ENCODE results near the gene LY6G6F. TPM values are rescaled to one million over a fixed set of nuclear protein-coding genes. Genes with fewer than 3 reads are reported as not detected.

Gene LY6G6F, protein sequence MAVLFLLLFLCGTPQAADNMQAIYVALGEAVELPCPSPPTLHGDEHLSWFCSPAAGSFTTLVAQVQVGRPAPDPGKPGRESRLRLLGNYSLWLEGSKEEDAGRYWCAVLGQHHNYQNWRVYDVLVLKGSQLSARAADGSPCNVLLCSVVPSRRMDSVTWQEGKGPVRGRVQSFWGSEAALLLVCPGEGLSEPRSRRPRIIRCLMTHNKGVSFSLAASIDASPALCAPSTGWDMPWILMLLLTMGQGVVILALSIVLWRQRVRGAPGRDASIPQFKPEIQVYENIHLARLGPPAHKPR
- not detected for polyA plus RNA-seq (2013, experiment 1 of 2)
- polyA plus RNA-seq (2013, experiment 2 of 2): not detected

DNA sequence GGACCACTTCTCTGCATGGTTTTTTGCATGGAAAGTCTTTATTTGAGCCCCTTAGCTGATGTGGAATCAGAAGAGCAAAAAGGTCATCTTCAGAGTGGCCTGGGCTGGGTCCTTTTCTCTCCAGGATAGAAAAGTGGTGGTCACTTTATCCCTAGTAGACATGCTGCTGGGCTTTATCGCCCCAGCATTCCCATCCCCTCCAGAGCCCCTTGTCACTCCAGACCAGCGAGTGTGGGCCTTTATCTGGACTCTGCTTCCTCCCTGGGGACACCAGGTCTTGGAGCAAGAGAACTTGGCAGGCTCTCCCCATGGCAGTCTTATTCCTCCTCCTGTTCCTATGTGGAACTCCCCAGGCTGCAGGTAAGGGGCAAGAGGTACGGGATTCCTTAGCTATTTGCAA lies at the start of gene LY6G6F:
LY6G6F (plus strand) TSS at position 268 of the 400 bp plus-strand sequence; CDS start at position 309, 41 bp downstream.
- H3K4me1 ChIP-seq (ENCODE audit: control insufficient read depth, insufficient read depth, low read length, poor library complexity, severe bottlenecking): peaks cover 4% of the 10 kb centered on the region
- H3K4me3 ChIP-seq (ENCODE audit: extremely low read depth, insufficient read depth, low read length, poor library complexity, severe bottlenecking): no peak within 1 kb of the TSS
- no peak within 1 kb of the TSS for H3K27ac ChIP-seq (ENCODE audit: low read depth, low read length, severe bottlenecking)
- WGBS, 2 experiments (ENCODE audit: insufficient coverage in 2 of 2): 76% methylated on average over 2 of the region's 3 CpGs; no CpG with 5 or more reads in 1 of the 2 experiments
- no peaks in the 10 kb centered on the region for H3K9me3 ChIP-seq (ENCODE audit: control insufficient read depth, low read length)
- peaks cover 1% of the 10 kb centered on the region for H3K36me3 ChIP-seq (ENCODE audit: control insufficient read depth, insufficient read depth, low read length)

DNA sequence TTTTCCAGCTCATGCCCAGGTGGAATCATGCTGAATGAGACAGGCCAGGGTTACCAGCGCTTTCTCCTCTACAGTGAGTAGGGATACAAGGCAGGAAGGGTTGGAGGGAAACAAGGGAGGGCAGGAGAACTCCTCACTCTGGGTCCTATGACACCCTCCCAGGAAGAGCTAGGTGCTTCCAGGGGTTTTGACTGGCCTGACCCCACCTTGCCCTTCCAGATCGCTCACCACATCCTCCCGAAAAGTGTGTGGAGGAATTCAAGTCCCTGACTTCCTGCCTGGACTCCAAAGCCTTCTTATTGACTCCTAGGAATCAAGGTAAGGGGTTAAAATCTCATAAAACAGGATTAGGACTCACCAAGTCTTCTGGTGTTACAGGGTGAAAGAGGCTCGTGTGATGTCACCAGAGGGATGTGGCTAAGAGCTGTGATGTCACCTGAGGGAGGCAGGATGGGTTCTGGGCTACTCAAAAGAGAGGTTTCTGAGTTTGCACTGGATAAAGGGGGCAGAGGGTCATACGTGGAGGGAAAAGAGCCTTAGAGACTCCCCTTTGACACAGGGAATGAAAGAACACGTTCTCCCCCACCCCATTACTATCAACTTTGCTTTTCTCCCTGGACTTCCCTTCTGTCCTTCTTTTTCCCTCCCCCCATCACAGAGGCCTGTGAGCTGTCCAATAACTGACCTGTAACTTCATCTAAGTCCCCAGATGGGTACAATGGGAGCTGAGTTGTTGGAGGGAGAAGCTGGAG lies 49.1 kb upstream of the LY6G6F start:
- 80 to 96% methylated on average over 1 to 2 of the region's 6 CpGs for WGBS, 2 experiments (ENCODE audit: insufficient coverage in 2 of 2)
- Histone ChIP-seq H3K4me1 (ENCODE audit: control insufficient read depth, insufficient read depth, low read length, poor library complexity, severe bottlenecking) (peaks cover 17% of the 10 kb centered on the region), H3K4me3 (ENCODE audit: extremely low read depth, insufficient read depth, low read length, poor library complexity, severe bottlenecking) (no peak overlapping the region), H3K27ac (ENCODE audit: low read depth, low read length, severe bottlenecking) (no peak overlapping the region), H3K9me3 (ENCODE audit: control insufficient read depth, low read length) (no peaks in the 10 kb centered on the region), H3K36me3 (ENCODE audit: control insufficient read depth, insufficient read depth, low read length) (peaks cover 36% of the 10 kb centered on the region)

DNA sequence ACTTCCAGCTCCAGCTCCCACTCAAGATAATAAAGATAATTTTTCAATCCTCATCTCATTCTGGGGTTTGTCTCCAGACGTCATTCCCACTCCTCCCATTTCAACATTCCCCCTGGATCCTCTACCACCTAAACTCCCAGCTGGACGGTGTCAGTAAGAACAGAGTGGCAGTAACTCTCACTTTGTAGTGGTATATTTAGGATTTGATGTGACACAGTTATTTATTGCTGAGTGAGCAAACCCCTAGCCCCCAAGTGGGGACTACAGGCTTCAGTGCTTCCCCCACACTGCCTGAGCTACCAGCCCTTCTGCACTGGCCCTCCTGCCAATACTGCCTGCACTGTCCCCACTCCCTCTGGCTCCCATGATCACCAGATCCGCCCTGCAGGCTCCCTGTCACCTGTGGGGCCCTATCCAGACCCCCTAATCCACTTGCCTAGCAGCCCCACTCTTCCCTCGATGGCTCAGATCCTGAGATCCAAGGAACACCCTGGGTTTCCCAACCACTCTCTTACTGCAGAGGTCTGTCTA lies 48.4 kb upstream of the LY6G6F start:
- H3K27ac ChIP-seq (ENCODE audit: low read depth, low read length, severe bottlenecking): no peak overlapping the region
- H3K4me3 ChIP-seq (ENCODE audit: extremely low read depth, insufficient read depth, low read length, poor library complexity, severe bottlenecking): no peak overlapping the region
- no peaks in the 10 kb centered on the region for H3K9me3 ChIP-seq (ENCODE audit: control insufficient read depth, low read length)
- peaks cover 21% of the 10 kb centered on the region for H3K4me1 ChIP-seq (ENCODE audit: control insufficient read depth, insufficient read depth, low read length, poor library complexity, severe bottlenecking)
- WGBS, 2 experiments (ENCODE audit: insufficient coverage in 2 of 2): 83 to 100% methylated on average over 2 of the region's 4 CpGs
- H3K36me3 ChIP-seq (ENCODE audit: control insufficient read depth, insufficient read depth, low read length): peaks cover 42% of the 10 kb centered on the region

DNA sequence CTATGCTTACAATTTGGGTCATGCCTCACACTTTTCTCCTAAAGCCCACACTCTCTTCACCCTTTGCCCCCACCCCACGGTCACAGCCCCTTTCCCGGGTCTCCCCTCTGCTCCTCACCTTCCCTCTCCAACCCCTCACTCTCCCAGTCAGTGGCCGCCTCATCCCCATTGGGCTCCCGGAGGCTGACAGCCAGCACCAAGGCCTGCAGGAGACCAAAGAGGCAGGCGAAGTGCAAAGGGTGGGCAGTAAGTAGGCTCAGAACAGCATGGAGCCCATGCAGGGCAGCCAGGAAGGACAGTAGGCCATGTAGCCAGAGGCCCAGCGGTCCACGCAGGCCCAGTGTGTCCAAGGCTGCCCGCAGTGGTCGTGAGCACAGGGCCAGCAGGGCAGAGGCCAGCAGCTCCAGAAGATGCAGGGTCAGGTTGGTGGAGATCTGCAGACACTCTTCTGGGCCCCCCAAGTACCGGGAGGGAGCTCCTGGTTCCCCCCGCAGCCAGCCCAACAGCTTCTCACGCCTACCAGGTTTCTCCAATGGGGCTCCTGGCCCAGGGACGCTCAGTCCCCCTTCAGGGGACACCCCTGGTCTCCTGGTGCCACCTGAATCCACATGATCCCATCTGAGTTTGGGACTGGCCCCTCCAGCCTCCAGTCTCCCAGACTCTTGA lies 47.5 kb upstream of the LY6G6F start:
- Histone ChIP-seq H3K36me3 (ENCODE audit: control insufficient read depth, insufficient read depth, low read length) (peaks cover 48% of the 10 kb centered on the region), H3K9me3 (ENCODE audit: control insufficient read depth, low read length) (no peaks in the 10 kb centered on the region), H3K27ac (ENCODE audit: low read depth, low read length, severe bottlenecking) (no peak overlapping the region), H3K4me1 (ENCODE audit: control insufficient read depth, insufficient read depth, low read length, poor library complexity, severe bottlenecking) (peaks cover 26% of the 10 kb centered on the region), H3K4me3 (ENCODE audit: extremely low read depth, insufficient read depth, low read length, poor library complexity, severe bottlenecking) (peak overlapping the region; percentile 84)
- 95 to 100% methylated on average over 11 to 13 of the region's 13 CpGs for WGBS, 2 experiments (ENCODE audit: insufficient coverage in 2 of 2)

DNA sequence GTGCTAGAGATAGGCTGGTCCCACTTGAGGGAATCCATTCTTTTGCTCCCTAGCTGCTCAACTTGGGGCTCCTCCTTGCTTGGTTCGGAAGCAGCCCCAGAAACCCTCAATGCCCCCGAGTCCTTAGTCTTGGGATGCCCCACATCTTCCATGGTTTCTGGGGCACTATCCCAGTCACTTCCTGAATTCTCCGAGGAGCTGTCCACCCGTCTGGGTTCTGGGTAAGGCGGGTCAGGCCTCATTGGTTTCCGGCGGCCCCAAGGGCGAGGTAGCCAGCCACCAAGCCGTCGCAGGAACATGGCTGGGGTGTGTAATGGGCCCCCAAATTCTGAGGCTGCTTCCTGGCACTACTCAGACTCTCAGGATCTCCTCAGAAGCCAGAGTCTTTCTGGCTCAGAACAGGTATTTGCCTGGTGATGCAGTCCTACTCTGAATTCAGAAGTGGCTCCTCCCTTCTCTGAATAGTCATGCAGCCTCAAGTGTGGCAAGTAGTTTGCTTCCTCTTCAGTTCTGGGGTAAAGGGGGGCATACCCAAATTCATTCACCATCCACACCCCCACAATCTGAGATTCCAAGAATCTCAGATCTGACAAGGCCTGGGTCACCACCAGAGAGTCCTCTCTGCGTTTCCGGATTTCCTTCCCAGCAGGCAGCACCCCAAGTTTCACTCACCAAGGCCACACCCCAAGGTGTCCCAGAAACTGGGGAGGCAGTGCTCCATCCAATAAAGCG lies 46.9 kb upstream of the LY6G6F start:
- H3K36me3 ChIP-seq (ENCODE audit: control insufficient read depth, insufficient read depth, low read length): peaks cover 48% of the 10 kb centered on the region
- peak overlapping the region; percentile 84 for H3K4me3 ChIP-seq (ENCODE audit: extremely low read depth, insufficient read depth, low read length, poor library complexity, severe bottlenecking)
- H3K27ac ChIP-seq (ENCODE audit: low read depth, low read length, severe bottlenecking): peak overlapping the region; percentile 64
- WGBS, 2 experiments (ENCODE audit: insufficient coverage in 2 of 2): 62 to 64% methylated on average over 10 to 12 of the region's 13 CpGs
- H3K9me3 ChIP-seq (ENCODE audit: control insufficient read depth, low read length): no peaks in the 10 kb centered on the region
- peaks cover 29% of the 10 kb centered on the region for H3K4me1 ChIP-seq (ENCODE audit: control insufficient read depth, insufficient read depth, low read length, poor library complexity, severe bottlenecking)

DNA sequence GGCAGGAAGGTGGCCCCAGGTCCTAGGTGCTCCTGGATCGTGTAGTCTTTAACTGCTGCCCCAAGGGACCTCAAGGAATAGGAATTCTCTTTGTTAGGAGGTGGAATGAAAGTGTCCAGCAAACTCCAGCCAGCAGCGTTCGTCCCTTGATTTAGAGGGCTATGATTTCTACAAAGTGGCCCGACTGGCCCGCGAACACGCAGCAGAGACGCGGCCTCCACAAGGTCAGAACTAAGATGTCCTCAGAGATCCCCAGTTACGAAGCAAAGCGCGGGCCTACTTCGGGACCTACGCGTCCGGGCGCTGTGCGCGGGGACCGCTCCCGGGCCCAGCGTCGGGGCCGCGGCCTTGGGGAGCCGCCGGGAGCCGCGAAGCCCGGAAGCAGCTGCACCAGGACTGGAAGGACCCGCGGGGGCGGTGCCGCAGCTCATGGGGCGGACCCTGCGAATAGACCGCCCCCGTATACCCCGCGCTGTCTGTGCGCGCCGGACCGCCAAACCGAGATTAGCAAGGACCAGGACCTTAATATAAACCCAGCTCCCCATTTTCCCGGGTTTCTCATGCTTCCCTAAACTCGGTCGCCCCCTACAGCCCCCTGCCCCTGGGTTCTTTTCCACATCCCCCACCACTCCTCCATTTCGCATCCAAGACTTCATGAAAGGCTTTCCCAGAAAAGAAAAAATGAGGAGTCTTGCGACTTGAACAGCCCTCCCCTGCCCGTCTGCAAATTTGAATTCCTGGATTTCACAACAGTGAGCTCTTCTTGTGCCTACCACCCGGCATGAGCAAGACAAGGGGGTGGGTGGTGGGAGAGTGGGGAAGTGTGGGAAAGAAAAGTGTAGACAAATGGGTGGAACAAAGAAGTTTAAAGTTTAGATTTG lies 46.0 kb upstream of the LY6G6F start, which contains the start of gene C6orf47:
C6orf47 (minus strand) TSS at position 398 of the 881 bp plus-strand sequence. CDS start 831 bp downstream, outside the sequence.
- WGBS, 2 experiments (ENCODE audit: insufficient coverage in 2 of 2): 1% methylated on average over 50 of the region's 52 CpGs
- peak within 1 kb of the TSS; percentile 64 for H3K27ac ChIP-seq (ENCODE audit: low read depth, low read length, severe bottlenecking)
- H3K4me3 ChIP-seq (ENCODE audit: extremely low read depth, insufficient read depth, low read length, poor library complexity, severe bottlenecking): peak within 1 kb of the TSS; percentile 84
- H3K9me3 ChIP-seq (ENCODE audit: control insufficient read depth, low read length): no peaks in the 10 kb centered on the region
- H3K4me1 ChIP-seq (ENCODE audit: control insufficient read depth, insufficient read depth, low read length, poor library complexity, severe bottlenecking): peaks cover 29% of the 10 kb centered on the region
- peaks cover 48% of the 10 kb centered on the region for H3K36me3 ChIP-seq (ENCODE audit: control insufficient read depth, insufficient read depth, low read length)

DNA sequence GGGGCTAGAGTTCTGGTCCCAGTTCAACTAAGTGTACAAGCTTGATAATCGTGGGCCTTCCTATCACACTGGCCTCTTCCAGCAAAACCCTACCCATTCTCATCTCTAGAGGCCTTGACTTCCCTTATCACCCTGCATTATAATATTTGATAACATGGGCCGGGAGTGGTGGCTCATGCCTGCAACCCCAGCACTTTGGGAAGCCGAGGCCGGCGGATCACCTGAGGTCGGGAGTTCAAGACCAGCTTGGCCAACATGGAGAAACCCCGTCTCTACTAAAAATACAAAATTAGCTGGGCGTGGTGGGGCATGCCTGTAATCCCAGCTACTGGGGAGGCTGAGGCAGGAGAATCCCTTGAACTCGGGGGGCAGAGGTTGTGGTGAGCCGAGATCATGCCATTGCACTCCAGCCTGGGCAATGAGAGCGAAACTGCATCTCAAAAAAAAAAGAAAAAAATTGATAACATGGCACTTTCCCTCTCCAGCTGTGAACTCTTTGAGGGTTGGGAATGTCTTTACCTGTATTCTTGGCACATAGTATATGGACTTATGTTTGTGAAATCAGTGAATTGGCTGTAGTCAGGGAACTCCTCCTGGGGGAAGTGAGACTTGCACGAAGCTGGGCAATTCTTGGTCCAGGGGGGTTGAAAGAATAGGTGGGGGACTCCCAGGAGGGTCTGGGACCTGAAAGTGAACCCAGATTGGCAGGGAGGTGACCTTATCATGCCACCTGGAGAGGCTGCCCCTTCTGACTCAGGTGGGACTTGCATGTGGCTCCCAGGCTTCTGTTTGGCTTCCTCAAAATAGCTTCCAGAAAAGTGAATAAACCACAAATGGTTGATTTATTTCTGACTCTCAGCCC lies 45.2 kb upstream of the LY6G6F start:
- H3K4me3 ChIP-seq (ENCODE audit: extremely low read depth, insufficient read depth, low read length, poor library complexity, severe bottlenecking): peak overlapping the region; percentile 84
- peaks cover 29% of the 10 kb centered on the region for H3K4me1 ChIP-seq (ENCODE audit: control insufficient read depth, insufficient read depth, low read length, poor library complexity, severe bottlenecking)
- peak overlapping the region; percentile 64 for H3K27ac ChIP-seq (ENCODE audit: low read depth, low read length, severe bottlenecking)
- peaks cover 46% of the 10 kb centered on the region for H3K36me3 ChIP-seq (ENCODE audit: control insufficient read depth, insufficient read depth, low read length)
- 92 to 98% methylated on average over 5 to 9 of the region's 12 CpGs for WGBS, 2 experiments (ENCODE audit: insufficient coverage in 2 of 2)
- H3K9me3 ChIP-seq (ENCODE audit: control insufficient read depth, low read length): no peaks in the 10 kb centered on the region

DNA sequence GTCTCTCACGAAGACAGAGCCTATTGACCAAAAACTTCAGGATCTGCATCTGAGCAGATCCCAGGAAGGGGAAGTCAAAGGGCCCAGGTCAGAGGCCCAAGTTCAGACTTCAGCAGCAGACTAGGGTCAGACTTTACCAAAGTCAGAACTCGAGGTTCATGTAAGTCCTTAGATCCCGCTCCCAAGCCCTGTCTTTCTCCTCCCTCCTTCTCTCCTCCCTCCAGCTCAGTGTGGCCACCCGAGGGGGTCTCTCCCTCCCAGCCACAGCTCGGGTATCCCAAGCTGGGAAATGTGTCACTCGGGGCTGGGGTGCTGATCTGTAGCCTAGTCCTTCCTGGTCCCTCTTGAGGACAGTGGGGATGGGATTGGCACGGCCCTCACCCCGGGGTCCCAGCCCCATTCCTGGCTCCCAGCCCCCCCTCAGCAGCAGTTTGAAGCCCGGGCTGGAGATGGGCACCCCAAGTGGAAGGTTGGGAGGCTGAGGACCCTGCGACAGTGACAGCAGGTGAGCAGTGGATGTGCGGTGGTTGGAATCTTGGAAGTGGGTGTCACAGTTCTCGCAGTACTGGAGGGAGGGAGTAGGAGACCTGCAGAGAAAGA lies 44.4 kb upstream of the LY6G6F start:
- no peak overlapping the region for H3K27ac ChIP-seq (ENCODE audit: low read depth, low read length, severe bottlenecking)
- no peak overlapping the region for H3K4me3 ChIP-seq (ENCODE audit: extremely low read depth, insufficient read depth, low read length, poor library complexity, severe bottlenecking)
- peaks cover 45% of the 10 kb centered on the region for H3K36me3 ChIP-seq (ENCODE audit: control insufficient read depth, insufficient read depth, low read length)
- 90 to 94% methylated on average over 6 to 8 of the region's 12 CpGs for WGBS, 2 experiments (ENCODE audit: insufficient coverage in 2 of 2)
- H3K4me1 ChIP-seq (ENCODE audit: control insufficient read depth, insufficient read depth, low read length, poor library complexity, severe bottlenecking): peaks cover 33% of the 10 kb centered on the region
- no peaks in the 10 kb centered on the region for H3K9me3 ChIP-seq (ENCODE audit: control insufficient read depth, low read length)

Data from mesodermal cell (in vitro differentiated cells).